ENCODE measurements around the gene CD68.
A peak's percentile ranks its signal among the peaks of the same experiment; 100 is the strongest.

CD68 gene

DNA sequence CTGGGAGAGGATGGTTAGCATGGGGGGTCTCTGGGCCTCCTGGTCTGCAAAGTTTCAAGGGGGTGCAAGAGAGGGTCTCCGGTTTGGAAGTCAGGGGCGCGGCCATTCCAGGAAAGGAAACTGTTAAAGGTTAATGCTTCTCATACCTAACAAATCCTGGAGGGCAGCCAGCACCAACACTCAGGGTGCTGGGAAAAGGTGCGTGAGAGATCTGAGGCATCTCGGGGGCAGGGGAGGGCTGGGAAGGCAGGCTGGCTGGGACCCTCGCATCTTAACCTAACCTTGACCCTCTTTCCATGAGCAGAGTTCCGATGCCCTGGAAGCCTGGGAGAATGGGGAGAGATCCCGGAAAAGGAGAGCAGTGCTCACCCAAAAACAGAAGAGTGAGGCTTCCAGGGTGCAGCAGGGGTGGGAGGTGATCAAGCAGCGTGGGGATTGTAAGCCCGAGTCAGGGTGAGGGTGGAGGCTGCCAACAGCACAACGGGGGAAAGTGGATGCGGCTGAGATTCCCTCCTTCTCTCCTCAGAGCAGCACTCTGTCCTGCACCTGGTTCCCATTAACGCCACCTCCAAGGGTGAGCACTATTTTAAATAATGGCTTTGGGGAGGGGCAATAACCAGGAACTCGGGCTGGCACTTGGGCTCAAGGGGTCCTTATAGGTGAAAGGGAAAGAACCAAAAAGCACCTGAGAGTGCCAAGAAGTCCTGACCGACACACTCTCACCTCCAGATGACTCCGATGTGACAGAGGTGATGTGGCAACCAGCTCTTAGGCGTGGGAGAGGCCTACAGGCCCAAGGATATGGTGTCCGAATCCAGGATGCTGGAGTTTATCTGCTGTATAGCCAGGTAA, 19.9 kb upstream of the CD68 start:
- no peak for DNase-seq

DNA sequence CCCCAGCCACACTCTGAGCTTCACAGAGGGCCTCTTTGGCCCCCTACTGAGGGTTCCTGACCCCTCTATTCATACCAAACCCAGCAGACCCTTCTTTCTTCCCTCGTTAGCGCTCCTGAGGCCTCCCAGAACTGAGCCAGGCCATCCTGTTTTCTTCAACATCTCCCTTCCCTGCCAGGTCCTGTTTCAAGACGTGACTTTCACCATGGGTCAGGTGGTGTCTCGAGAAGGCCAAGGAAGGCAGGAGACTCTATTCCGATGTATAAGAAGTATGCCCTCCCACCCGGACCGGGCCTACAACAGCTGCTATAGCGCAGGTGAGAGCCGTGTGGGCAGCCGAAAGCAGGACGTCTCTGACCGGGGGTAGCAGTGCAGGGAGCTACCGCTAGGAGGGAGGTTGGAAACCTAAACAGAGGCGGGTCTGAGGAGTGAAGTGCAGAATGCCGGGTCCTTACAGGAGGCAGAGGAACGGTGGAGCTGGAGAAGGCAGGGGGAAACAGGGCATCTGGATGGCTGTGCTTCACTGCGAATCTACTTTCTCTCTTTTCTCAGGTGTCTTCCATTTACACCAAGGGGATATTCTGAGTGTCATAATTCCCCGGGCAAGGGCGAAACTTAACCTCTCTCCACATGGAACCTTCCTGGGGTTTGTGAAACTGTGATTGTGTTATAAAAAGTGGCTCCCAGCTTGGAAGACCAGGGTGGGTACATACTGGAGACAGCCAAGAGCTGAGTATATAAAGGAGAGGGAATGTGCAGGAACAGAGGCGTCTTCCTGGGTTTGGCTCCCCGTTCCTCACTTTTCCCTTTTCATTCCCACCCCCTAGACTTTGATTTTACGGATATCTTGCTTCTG, 19.0 kb upstream of the CD68 start:
- DNase-seq = no peak

DNA sequence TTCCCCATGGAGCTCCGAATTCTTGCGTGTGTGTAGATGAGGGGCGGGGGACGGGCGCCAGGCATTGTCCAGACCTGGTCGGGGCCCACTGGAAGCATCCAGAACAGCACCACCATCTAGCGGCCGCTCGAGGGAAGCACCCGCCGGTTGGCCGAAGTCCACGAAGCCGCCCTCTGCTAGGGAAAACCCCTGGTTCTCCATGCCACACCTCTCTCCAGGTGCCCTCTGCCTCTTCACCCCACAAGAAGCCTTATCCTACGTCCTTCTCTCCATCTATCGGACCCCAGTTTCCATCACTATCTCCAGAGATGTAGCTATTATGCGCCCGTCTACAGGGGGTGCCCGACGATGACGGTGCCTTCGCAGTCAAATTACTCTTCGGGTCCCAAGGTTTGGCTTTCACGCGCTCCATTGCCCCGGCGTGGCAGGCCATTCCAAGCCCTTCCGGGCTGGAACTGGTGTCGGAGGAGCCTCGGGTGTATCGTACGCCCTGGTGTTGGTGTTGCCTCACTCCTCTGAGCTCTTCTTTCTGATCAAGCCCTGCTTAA, 18.3 kb upstream of the CD68 start:
- DNase-seq = peak; percentile 79

DNA sequence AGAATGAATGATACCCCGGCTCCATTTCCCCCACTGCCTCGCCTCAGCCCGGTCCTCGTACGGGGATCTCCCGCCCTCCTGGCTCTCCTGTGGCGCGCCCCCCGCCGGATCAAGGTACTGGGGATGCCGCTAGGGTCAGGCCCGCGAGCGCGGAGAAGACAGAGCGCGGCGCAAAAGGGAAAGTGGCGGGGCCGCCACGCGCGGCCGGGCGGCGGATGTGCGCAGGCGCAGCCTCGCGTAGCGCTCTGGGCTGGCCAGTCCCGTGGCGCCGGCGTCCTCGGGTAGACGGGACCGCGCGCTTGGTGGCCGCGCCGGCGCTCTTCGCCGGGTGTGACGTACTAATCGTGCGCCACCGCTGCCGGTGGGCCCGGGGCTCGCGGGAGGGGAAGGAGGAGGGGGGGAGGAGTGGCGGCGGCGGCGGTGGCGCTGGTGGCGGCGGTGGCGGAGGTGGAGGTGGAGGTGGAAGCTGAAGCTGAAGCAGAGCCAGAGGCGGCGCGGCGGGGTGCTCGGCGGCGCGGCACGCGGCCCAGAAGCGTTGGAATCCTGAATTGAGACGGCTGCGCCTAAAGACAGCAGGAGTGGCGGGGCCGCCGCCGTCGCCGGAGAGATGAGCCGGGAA, 17.7 kb upstream of the CD68 start, which contains the start of gene SENP3:
TSS of gene SENP3 (plus strand) at position 331 of the 619 bp plus-strand sequence. CDS start 1,158 bp downstream, outside the sequence.
- peak; percentile 88 for DNase-seq

DNA sequence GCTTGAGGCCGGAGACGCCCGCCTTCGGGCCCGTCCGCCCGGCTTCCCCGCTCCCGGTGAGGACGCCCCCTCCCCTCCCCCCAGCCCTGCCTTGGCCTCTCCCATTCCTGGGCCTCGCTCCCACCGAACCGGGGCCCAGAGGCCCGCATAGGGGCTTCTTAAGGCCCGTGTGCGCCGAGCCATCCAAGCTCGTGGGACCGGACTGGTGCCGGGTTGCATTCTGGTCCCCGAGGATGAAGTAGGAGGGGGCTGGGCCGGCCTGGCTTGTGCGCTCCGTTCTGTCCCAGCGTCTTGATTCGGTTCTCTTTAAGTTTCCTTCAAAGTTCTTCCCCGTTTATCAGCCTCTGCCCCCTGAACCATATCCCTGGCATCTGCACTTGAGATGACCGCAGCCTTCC, 17.2 kb upstream of the CD68 start:
- no peak for DNase-seq

DNA sequence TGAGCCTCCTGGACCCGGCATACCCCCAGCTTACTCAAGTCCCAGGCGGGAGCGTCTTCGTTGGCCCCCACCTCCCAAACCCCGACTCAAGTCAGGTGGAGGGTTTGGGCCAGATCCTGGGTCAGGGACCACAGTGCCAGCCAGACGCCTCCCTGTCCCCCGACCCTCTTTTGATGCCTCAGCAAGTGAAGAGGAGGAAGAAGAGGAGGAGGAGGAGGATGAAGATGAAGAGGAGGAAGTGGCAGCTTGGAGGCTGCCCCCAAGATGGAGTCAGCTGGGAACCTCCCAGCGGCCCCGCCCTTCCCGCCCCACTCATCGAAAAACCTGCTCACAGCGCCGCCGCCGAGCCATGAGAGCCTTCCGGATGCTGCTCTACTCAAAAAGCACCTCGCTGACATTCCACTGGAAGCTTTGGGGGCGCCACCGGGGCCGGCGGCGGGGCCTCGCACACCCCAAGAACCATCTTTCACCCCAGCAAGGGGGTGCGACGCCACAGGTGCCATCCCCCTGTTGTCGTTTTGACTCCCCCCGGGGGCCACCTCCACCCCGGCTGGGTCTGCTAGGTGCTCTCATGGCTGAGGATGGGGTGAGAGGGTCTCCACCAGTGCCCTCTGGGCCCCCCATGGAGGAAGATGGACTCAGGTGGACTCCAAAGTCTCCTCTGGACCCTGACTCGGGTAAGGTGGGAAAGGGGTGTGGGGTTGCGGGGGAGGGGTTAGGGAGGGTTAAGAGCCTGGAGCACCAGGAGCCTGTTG, 16.1 kb upstream of the CD68 start:
- no peak for DNase-seq

DNA sequence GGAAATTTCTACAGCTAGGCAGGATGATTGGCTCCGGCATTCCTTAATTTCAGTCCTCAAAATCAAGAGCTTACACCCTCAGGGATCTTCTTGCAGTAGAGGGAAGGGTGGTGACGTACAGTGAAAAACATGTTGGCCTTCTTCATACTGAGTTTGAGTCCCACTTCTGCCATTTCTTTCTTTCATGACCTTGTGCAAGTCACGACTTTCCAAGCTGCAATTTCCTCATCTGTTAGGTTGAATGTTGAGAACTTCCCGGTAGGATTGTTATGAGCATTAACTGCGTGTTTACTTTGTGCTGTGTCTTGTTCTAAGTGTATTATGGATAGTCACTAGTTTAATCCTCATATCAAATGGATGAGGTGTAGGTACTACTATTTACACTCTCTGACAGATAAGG, 9.9 kb upstream of the CD68 start:
- DNase-seq = no peak

DNA sequence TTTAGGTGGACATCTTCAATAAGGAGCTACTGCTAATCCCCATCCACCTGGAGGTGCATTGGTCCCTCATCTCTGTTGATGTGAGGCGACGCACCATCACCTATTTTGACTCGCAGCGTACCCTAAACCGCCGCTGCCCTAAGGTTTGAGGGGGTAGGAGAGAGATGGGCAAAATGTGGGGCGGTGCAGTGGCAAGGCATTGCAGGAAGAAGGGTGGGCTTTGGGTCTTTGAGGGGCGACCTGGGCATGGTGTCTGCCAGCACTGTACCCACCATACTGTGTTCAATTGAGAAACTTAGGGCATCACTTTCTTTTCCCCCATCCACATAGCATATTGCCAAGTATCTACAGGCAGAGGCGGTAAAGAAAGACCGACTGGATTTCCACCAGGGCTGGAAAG, 9.1 kb upstream of the CD68 start:
- no peak for DNase-seq

DNA sequence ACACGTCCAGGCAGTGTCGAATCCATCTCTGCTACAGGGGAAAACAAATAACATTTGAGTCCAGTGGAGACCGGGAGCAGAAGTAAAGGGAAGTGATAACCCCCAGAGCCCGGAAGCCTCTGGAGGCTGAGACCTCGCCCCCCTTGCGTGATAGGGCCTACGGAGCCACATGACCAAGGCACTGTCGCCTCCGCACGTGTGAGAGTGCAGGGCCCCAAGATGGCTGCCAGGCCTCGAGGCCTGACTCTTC, 7.2 kb upstream of the CD68 start:
- no peak for DNase-seq

DNA sequence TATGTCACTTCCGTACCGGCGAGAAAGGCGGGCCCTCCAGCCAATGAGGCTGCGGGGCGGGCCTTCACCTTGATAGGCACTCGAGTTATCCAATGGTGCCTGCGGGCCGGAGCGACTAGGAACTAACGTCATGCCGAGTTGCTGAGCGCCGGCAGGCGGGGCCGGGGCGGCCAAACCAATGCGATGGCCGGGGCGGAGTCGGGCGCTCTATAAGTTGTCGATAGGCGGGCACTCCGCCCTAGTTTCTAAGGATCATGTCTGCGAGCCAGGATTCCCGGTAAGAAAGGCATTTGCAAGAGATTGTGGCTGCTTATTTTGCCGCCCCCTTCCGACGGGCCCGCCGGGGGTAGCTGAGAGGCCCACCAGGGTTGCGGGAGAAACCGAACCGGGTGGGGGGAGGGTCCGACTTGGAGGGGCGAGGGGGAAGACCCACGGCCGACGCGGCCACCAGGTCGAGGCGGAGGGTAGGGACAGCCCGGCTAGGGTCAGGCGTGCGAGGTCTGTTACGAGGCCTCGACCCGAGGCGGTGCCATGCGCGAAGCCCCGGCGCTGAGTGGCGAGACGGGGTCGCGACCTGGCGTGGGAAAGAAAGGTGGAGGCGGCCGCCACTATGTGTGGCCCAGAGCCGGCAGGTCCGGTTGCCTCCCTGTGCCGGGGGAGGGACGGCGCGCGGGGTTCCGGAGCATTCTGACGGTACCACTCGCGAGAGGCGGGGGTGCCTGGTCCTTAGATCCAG, 6.7 kb upstream of the CD68 start:
- peak; percentile 98 for DNase-seq

DNA sequence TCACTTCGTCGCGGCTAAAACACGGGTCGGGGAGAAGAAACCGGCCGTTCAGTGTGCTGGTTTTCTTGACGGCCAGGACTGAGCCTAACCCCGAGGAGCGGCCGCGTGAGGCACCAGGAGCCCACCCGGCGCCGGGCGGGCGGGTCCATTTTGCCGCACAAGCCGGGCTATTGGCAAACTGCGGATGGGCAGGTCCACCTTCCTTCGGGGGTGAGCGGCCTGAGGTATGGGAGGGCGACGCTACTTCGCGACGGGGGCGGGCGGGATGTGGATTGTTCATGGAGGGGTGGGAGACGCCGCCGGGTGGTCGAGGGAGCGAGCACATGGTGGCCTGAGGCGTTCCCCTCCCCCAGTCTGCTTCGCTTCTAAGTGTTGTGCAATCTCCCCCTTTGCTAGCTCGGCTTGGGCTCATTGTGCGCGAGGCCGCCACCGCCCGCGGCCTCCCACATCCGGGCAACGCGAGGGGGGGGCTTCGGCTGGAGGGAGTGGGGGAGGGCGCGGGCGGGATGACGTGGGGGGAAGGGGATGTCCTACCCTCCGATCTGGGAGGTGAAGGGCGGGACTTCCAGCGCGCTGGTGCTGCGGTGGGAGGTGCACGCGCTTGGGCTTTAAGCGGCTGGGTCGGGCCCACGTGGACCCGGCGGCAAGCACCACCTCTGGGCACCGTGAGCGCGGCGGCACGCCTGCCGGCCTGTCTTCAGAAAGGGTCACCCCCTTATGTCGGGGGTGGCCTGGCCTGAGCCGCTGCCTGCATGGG, 5.9 kb upstream of the CD68 start:
- peak; percentile 83 for DNase-seq

DNA sequence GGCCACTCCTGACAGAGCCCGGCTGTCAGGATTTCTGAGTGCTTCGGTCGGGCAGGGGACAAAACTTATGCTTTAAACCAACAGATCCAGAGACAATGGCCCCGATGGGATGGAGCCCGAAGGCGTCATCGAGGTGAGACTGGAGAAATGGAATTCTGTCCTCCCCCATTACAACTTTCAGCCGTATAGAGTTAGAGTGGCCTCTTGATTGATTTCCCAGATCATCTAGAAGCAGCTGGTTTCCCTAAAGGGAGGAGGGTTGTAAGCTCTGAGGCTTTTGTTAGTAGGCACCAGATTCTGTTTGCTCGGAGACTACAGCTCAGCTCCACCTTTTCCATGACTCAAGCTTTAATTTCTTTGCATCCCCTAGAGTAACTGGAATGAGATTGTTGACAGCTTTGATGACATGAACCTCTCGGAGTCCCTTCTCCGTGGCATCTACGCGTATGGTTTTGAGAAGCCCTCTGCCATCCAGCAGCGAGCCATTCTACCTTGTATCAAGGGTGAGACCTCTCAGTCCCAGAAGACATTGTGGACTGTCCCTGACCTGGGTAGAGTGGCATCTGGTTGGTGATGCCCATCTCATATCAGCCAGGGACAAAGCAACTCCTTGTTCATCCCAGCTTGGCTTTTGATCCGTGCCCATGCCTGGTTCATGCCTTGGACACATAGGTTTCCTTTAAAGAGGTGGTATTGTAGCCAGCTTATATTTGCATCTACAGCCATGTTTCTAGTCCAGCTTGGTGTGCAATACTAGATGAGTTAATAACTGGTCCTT, 5.1 kb upstream of the CD68 start:
- DNase-seq = no peak

DNA sequence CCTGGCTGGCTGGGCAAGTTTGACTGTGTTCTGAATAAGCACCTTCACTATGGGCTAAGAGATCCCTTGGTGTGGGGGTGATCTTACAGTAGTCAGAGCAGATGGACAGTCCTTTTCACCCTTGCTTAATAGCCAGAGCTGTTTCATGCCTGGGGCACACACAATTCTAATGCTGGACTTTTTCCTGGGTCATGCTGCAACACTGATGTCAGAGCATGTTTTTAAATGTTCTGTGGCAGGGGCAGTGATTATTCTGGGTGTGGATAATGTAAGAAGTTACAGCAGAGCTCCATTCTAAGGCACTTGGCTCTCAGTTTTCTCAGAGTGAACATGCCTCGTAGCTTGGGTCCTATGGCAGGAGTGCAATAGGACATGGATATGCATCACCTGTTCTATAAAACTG, 4.0 kb upstream of the CD68 start:
- DNase-seq = no peak

DNA sequence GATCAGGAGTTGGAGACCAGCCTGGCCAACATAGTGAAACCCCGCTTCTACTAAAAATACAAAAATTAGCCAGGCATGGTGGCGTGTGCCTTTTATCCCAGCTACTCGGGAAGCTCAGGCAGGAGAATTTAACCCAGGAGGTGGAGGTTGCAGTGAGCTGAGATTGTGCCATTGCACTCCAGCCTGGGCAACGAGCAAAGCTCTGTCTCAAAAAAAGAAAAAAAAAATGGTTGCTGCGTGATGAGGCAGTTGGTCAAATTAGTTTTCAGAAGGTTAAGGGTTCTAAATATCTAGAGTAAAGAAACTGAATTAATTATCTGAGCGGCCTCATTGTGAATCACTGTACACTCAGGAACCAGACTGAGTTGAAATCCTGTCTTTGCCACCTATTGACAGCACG, 3.5 kb upstream of the CD68 start:
- DNase-seq = no peak

DNA sequence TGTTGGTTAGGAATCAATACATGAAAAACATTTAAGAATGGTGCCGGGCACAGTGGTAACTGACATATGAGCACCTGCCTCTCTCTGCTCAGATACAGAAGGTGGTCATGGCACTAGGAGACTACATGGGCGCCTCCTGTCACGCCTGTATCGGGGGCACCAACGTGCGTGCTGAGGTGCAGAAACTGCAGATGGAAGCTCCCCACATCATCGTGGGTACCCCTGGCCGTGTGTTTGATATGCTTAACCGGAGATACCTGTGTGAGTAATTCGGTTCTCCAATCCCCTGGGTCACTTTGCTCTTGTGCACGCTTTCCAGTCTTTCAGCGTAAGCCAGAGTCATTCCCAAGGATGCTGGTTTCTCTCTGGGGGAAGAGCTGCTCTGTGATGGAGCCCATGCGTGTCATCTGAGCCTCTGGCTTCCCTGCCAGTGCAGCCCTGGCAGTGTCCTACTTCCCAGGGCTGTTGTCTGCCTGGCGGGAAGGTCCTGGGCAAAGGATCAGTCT, 3.0 kb upstream of the CD68 start:
- no peak for DNase-seq

DNA sequence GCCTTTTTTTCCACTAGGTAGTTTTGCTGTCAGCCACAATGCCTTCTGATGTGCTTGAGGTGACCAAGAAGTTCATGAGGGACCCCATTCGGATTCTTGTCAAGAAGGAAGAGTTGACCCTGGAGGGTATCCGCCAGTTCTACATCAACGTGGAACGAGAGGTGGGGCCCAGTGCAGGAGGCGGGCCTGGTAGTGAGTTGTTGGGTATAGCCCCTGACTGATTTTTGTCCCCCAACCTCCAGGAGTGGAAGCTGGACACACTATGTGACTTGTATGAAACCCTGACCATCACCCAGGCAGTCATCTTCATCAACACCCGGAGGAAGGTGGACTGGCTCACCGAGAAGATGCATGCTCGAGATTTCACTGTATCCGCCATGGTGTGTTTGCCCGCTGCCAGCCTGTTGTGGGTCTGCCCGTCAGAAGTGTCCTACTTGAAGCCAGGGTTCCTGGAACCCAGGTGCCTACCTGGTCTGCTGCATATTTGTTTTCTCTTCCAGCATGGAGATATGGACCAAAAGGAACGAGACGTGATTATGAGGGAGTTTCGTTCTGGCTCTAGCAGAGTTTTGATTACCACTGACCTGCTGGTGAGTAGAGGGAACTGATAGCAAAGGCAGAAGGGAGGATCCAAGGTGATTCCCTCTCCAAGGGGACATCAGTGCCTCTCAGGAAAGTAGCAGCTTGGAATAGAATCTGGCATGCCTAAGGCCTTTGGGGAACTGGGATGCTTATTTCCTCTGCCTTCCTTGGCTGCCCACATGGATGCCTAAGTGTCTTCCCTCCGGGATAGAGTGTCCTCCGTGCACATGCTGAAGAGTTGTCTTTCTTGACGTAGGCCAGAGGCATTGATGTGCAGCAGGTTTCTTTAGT, 1.9 kb upstream of the CD68 start:
- no peak for DNase-seq

DNA sequence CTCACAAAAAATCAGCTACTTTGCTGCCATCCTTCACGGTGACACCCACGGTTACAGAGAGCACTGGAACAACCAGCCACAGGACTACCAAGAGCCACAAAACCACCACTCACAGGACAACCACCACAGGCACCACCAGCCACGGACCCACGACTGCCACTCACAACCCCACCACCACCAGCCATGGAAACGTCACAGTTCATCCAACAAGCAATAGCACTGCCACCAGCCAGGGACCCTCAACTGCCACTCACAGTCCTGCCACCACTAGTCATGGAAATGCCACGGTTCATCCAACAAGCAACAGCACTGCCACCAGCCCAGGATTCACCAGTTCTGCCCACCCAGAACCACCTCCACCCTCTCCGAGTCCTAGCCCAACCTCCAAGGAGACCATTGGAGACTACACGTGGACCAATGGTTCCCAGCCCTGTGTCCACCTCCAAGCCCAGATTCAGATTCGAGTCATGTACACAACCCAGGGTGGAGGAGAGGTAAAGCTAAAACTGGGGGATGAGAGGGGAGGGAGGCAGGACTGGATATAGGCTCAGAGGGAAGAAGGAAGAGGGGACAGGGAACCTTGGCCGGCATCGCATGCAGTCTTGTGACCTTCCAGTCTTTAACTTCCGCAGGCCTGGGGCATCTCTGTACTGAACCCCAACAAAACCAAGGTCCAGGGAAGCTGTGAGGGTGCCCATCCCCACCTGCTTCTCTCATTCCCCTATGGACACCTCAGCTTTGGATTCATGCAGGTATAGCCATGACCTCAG, 581 bp downstream of the CD68 start:
- DNase-seq = no peak

Measured in NCI-H1436 (cell line).